Activated T-cell treated with anti-CD3 and anti-CD28 coated beads, Interleukin-2, amount 50 U/mL, for 48 hours (primary cell): Measurements from ENCODE around the gene PAWR.
"Not testable (repeated sequence)": the region's sequence is repeated elsewhere in the genome, so short reads cannot be mapped to it uniquely, and the experiment has no call there.

ENCODE experiments used
- DNase-seq, 2 experiments: peaks; one replicate each; pipeline ENCODE4 v3.0.0-alpha.2; 2020

The PAWR gene

DNA sequence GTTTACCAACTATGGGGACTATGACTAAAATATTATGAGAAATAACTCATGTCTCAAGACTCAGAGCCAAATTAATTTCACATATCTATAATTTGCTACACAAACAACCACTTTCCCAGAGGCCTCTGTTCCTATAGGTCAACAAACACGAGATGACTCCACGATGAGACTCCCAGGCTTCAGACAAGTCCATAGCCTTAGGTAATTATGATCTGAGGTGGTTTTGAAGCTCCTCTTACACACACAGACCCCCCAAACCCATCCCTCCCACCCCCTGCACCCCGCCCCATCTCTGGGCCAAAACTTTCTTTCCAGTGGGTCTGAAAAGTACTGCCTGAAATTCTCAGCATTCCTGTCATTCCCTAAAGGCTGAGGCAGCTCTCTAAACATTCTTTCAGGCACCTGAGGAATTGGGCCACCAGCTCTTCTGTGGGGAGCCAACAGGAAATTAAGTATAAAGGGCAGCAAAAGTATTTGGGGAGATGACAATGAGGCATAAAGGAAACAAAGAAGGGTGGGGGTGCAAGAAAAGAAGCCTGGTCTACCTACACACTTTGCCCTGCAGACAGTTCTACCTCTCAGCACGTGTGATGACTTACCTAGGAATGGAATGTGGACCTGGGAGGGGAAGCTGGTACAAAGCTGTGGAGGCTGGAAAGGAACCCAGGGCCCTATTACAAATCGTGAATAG, 143.6 kb downstream of the PAWR start:
- DNase-seq, result no peak

DNA sequence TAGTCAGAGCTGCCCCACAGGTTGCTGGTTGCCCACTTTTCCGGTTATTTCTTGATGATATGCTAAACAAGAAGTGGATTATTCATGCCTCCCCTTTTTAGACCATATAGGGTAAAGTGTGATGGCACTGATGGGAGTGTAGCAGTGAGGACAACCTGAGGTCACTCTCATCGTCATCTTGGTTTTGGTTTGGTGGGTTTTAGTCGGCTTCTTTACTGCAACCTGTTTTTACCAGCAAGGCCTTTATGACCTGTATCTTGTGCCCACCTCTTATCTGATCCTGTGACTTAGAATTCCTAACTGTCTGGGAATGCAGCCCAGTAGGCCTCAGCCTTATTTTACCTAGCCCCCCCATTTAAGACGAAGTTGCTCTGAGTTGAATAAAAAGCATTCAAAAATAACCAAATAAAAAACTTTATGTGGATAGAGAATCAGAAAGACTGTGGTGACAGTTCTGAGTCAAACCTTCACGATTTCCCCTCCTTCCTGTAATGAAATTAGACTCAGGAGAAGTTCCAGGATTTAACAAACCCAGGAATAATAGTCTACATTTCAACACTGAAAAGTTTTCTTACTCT, 144.2 kb downstream of the PAWR start:
- no peak for DNase-seq

DNA sequence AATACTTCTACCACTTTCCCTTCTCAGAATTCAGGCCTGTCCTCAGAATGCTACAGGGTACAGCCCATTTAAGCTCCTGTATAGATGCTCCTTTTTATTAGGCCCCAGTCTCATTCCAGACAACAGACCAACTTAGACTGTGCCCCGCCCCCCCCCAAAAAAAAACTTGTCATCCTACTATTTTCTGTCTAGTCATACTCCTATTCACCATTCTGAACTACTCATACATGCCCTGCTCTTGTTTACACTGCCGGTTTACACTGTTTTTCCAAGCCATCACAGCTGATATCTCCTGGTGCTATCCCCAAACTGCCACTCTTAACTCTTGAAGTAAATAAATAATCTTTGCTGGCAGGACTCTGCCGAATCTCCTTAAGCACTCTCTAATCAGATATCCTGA, 146.3 kb downstream of the PAWR start:
- DNase-seq, result not testable (repeated sequence)

GRCh38 chr12:79537675-79538074, 153.1 kb downstream of the PAWR start:
- DNase-seq, result no peak

DNA sequence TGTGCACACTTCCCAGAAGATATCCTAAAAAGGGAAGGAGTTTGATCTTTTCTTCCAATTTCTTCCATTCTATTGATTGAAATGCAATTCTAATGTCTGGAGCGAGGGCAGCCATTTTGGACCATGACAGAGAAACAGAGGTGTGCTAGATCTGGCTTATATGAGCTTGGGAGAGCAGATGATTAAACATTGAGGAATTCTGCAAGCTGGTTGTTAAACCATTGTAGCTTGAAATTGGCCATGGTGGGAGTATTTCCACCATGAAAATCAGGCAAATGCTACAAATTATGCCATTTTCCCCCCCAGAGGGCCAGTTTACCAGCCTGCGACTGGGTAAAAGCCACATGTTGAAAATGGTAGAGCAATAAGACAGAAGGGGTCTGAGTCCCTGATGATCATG, 155.0 kb downstream of the PAWR start:
- no peak for DNase-seq
